Embryonic facial prominence (tissue), 1 donor: ENCODE results near the gene ARHGAP26.
A peak's percentile ranks its signal among the peaks of the same experiment; 100 is the strongest.

ENCODE experiments used
- DNase-seq: peaks from one replicate; pipeline ENCODE4 v3.0.0-alpha.2; 2016; ENCODE audit errors: extremely low spot score

The ARHGAP26 gene

GRCh38 chr5:143036146-143036927 is 266.2 kb downstream of the ARHGAP26 start:
- DNase-seq: no peak

DNA sequence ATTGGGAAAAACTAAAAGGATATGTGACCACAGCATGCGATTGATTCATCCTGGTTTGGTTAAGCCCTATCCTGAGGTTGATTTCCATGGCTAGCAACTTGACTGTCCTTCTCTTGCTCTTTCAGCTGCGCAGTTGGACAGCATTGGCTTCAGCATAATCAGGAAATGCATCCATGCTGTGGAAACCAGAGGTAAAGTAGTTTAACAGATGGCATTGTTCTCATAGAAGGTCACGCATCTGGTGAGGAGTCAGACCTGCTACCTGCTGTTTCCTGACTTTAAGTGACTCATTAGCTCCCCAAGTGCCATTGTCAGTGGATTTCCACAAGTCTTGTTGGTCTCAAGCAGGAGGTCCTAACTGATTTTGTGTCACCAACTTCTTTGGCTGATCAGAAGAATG is 266.9 kb downstream of the ARHGAP26 start:
- no peak for DNase-seq

DNA sequence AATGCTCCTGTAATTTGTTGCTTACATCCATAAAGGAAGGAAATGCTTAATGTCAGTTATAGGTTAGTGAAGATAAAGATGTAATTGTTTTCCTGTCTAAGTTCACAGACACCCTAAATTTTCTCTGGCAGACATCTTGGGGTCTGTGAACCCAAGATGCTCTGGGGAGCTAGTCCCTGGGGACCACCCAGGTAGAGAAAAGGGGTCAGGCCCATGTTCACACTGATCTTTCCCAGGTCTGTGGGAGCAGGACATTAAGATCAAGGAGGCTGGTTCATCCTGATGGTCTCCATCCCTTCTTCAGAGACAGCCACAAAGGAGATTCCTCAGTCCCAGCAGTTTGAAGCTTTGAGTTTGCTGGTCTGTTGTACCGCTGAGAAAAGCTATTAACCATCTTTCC is 267.5 kb downstream of the ARHGAP26 start:
- DNase-seq: no peak

DNA sequence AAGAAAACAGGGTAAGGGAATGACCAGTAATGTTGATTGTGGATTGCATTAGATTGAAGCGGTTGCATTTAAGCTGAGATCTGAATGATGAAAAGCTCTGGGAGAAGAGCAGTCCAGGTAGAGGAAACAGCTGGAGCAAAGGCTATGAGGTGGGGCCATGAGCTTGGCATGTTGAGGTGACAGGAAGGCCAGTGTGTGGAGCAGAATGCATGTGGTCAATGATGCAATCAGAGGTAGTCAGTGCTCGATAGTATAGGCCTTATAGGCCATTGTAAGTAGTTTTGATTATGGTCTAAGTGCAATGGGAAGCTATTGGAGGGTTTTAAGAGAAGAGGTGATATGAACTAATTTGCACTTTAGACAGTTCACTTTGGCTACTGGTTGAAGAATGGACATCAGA is 270.4 kb downstream of the ARHGAP26 start:
- no peak for DNase-seq

DNA sequence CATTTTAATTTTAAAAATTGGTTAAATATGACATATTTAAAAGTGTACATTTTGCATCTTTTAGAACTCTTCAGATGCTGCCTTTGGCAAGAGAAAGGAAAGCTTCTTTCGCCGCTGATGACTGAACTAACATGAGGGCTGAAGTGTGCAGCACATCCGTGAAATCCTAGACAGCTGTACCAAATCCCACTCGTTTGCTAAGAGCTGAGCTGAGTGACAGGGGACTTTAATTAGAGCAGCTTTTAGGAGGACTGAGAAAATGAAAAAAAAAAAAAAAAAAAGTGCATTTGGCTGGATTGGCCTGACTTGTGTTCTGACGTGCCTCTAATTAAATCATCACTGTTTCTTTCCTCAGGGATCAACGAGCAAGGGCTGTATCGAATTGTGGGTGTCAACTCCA is 271.3 kb downstream of the ARHGAP26 start:
- no peak for DNase-seq

- DNase-seq: no peak
Observed at GRCh38 chr5:143041972-143042770, 272.0 kb downstream of the ARHGAP26 start.

- DNase-seq: no peak
Observed at GRCh38 chr5:143044265-143044664, 274.1 kb downstream of the ARHGAP26 start.

DNA sequence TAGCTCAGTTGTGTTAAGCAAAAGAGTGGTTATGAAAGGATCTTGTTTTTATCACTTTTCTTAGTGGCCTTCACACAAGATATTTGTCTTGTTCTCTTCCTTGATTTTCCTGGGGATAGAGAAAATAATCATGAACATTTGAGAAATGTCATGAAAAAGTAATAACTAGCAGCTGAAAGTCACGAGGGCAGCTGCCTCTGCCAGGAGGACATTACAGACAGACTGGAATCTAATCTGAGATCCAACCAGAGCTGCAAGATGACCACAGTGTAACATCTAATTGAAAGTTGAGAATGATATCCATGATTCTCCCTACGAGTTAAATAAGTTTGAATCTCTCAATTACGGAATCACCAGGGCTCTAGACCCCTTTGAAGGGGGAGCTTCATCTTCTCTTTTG is 274.9 kb downstream of the ARHGAP26 start:
- DNase-seq: no peak

GRCh38 chr5:143046314-143046713 is 276.1 kb downstream of the ARHGAP26 start:
- no peak for DNase-seq

GRCh38 chr5:143047091-143047490 is 276.9 kb downstream of the ARHGAP26 start:
- no peak for DNase-seq

DNA sequence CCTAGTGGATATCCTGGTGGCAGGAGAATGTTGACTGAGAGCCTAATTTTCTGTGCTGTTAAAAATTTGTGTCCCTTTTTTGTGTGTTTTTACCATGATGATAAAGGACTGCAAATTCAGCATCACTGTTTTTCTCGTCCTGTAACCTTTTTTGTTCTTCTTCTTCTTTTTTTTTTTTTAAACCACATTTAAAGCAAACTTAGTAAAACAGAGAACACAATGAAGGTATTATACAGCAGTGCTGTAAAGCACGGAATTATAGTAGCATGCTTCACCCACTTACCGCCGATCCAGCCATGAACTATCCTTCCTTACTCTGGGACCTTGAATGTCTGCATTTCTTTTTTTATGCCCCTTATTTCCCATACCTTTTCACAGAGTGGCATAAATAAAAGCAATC is 280.0 kb downstream of the ARHGAP26 start:
- no peak for DNase-seq

DNA sequence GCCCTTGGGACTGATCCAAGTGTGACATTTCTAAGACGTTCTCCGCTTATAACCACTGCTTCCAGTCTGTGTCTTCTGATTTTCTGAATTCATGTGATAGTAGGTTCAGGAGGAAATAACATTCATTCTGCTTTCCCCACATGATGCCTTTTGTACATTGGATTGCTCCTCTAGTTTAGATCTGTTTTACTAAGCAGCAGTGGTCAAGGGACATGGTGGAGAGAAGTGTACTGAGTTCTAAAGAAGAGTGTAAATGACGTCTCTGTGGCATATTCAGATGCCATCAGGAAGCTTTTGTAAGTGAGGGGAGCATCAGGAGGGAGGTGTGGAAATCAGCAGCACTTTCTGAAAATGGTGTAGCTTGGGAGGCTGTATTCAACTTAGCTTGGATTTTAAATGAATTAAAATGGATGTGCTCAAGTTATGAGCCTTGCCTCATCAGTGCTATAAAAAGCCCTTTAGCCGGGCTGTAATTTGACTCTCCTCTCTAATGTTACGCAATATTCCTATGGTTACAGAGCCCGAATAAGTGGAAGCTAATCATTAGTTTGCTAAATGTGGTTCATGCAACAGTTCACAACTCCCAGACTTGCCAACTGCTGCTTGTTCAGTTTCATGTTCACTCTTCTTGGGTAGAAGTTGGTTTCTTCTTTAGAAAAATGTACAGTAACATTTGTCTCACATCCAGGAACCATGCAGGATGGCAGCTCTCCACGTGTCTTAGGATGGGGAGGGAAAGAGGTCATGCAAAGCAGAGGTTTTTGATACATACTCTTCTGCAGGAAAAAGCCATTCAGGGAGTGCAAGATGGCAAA is 281.3 kb downstream of the ARHGAP26 start:
- DNase-seq: peak; percentile 54

DNA sequence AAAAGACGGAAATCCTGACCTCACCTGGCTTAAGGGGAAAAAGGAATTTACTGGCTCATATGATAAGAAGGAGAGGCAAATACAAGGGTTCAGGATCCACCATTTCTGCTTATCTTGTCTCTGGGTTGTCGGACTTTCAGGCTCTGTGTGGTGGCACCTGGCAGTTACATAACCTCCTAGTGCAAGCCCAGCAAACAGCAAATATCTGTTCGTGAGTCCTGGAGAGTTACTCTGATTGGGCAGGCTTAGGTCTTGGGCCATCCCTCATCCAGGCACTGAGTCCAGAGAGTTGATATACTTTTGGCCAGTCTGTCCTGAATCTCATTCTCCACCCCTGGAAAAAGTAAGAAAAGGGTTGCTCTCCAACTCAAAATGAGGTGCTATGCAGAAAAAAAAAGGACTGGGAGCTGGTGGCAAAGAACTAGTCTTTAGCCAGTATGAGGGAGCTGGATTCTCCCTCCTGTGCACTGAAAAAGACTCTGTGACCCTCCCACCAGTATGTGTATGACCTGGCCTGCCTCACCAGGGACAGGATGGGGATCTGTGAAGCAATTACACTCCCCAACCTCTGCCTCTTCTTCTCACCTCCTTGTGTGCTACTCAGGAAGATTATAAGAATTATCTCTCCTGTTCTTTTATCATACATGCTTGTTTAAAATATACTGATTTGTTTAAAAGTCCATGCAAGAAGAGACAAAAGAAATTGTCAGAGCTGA is 282.9 kb downstream of the ARHGAP26 start:
- DNase-seq: no peak

DNA sequence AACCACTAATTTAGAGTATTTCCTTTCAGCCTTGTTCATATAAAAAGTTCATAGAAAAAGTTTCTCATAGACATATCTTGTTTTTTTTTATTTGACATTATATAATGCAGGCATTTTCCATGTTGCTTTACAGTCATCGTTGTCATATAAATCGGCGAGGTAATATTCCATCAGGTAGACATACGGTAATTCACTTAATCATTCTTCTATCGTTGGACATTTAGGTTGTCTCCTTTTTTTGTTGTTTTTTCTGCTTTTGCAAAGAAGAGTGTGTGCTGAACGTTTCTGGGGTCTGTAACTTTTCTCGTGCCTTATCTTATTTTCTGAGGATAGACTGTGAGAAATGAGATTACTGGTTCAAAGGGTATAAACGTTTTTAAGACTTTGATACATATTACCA is 283.6 kb downstream of the ARHGAP26 start:
- DNase-seq: no peak

DNA sequence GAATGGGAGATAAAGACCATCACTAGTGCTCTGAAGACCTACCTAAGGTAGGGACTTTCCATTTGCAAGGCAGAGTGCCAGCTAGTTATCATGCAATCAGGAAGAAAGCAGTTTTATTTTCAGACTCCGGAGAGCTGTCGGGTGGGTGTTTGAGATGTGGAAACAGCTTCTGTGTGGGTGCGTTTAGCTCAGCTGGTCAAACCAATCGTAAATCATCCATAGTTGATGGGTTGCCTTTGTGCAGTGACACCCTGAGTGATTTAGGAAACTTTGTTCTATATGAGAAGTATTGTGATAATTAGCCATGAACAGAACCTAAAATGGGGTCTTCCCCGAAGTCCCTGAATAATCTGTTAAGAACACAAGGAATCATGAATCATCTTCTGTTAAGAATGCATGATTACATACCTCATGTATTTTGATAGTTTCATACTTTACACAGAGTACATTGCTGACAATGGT is 284.3 kb downstream of the ARHGAP26 start:
- no peak for DNase-seq

- no peak for DNase-seq
Observed at GRCh38 chr5:143055596-143056338, 285.6 kb downstream of the ARHGAP26 start.

DNA sequence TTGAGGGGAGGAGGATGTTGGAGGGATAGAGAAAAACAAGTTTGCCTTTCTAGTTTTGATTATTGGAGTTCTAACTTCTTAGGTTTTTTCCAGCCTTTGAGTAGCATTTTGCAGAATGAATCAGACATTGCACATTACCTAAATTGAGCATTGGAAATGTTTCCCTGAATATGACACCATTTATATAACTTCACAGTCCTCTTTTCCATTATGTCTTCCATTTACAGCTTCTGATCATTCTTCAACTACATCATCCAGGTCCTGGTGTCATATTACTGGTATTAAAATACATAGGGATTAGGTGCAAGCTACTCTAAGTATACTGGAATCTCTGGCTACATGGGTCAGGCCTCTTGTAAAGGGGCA is 286.1 kb downstream of the ARHGAP26 start:
- DNase-seq: no peak

- DNase-seq: no peak
Observed at GRCh38 chr5:143056792-143057579, 286.8 kb downstream of the ARHGAP26 start.

- no peak for DNase-seq
Observed at GRCh38 chr5:143057580-143057999, 287.4 kb downstream of the ARHGAP26 start.

DNA sequence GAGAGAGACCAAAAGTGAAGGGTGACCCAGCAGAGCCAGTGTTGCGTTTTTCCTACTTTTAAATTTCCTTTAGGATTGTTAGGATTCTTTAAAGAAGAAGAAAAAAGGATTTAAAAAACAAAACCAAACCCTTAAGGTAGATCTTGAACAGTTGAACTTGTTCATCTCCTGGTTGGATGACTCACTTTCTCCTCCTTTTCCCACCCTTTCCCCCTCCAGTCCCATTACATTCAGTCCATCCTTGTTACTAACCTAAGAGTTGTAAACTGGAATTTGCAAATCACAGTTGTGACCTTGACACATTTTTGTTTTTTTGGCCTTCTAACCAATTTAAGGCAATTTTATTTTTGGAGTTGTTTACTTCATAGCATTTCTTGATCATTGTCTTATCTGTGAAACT is 289.2 kb downstream of the ARHGAP26 start:
- DNase-seq: no peak
